AG09309 (cell line): ENCODE data around the gene LSG1.
"Not testable (repeated sequence)": the region's sequence is repeated elsewhere in the genome, so short reads cannot be mapped to it uniquely, and the experiment has no call there.

Experiments used
- DNase-seq: peaks from one replicate; pipeline ENCODE4 v3.0.0-alpha.2; 2010; ENCODE audit warnings: low read depth
- H3K4me3 ChIP-seq: 2 replicates; pipeline ENCODE4 v1.5.1; 2011; ENCODE audit warnings: mild to moderate bottlenecking, low read depth, low read length, moderate library complexity; ENCODE audit not compliant: control insufficient read depth
- CTCF ChIP-seq: IDR thresholded peaks from 2 replicates; pipeline ENCODE4 v1.5.1; 2011; ENCODE audit warnings: mild to moderate bottlenecking, low read depth, low read length, inconsistent platforms; ENCODE audit not compliant: insufficient read depth, control insufficient read depth; ENCODE audit errors: missing control alignments

The LSG1 gene

GRCh38 chr3:194606941-194607340 is 65.0 kb downstream of the LSG1 start:
- TF ChIP-seq CTCF = no peak
- DNase-seq = no peak
- no peak overlapping the region for H3K4me3 ChIP-seq

- no peak for DNase-seq
- no peak for TF ChIP-seq CTCF
- H3K4me3 ChIP-seq = no peak overlapping the region
Measured at GRCh38 chr3:194606163-194606562, 65.8 kb downstream of the LSG1 start.

- not testable (repeated sequence) for DNase-seq, H3K4me3 ChIP-seq
Measured at GRCh38 chr3:194605314-194605713, 66.7 kb downstream of the LSG1 start.

- no peak for DNase-seq
- H3K4me3 ChIP-seq = no peak overlapping the region
- peak; percentile 47 for TF ChIP-seq CTCF
Measured at GRCh38 chr3:194604837-194605236, 67.2 kb downstream of the LSG1 start.

- TF ChIP-seq CTCF = no peak
- H3K4me3 ChIP-seq = no peak overlapping the region
- no peak for DNase-seq
Measured at GRCh38 chr3:194604126-194604525, 67.9 kb downstream of the LSG1 start.

- TF ChIP-seq CTCF = no peak
- H3K4me3 ChIP-seq = no peak overlapping the region
Measured at GRCh38 chr3:194602669-194603171, 69.3 kb downstream of the LSG1 start.

GRCh38 chr3:194598771-194599557 is 73.0 kb downstream of the LSG1 start:
- peak; percentile 73 for DNase-seq
- H3K4me3 ChIP-seq = no peak overlapping the region

More at GRCh38 chr3:194602669-194603171, 69.3 kb downstream of the LSG1 start:
- no peak for DNase-seq

More at GRCh38 chr3:194598771-194599557, 73.0 kb downstream of the LSG1 start:
- no peak for TF ChIP-seq CTCF
